ENCODE data around the gene TUBGCP6.

TUBGCP6 gene

DNA sequence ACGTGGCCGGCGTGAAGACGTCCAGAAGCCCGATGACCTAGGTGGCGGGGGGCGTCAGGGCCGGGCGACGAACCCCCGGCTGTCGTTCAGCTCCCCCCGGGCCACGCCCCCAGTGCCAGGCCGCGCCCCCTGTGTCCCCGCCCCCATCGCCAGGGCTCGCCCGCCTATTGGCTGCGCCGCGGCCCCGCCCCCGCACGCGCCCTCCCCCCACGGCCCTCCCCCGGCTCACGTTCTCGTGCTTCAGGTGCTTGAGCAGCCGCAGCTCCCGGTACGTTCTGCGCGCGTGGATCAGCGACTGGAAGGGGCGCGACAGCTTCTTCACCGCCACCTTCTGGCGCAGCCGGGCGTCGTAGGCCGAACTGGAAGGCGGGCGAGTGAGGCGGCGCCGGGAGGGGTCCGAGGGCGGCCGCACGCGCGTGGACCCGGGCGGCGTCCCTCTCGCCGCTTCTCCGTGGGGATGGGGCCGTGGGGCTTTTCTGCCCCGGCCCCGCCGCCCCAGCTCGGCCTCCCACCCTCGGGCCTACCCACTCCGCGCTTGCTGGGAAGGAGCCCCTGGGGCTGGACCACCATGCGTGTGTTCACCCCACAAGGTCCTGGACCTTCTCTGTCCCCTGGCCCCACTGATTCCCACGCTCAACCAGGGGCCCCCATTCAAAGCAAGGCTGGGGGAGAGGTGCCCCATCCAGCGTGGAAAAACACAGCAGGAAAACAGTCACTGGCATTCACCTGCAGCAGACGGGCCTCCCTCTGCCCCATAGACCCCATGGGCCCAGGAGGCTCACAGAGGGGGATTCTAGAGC lies 23.0 kb upstream of the TUBGCP6 start:
- H3K4me3 ChIP-seq (ENCODE audit: low read length) = peak overlapping the region; percentile 53
- H3K36me3 ChIP-seq (ENCODE audit: control insufficient read depth, low read length) = no peaks in the 10 kb centered on the region
- TF ChIP-seq, protein P1, sequence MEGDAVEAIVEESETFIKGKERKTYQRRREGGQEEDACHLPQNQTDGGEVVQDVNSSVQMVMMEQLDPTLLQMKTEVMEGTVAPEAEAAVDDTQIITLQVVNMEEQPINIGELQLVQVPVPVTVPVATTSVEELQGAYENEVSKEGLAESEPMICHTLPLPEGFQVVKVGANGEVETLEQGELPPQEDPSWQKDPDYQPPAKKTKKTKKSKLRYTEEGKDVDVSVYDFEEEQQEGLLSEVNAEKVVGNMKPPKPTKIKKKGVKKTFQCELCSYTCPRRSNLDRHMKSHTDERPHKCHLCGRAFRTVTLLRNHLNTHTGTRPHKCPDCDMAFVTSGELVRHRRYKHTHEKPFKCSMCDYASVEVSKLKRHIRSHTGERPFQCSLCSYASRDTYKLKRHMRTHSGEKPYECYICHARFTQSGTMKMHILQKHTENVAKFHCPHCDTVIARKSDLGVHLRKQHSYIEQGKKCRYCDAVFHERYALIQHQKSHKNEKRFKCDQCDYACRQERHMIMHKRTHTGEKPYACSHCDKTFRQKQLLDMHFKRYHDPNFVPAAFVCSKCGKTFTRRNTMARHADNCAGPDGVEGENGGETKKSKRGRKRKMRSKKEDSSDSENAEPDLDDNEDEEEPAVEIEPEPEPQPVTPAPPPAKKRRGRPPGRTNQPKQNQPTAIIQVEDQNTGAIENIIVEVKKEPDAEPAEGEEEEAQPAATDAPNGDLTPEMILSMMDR (IDR thresholded peaks at IDR 0.05; ENCODE audit: low read depth, low read length, poor library complexity, severe bottlenecking) = peak; percentile 43
- TF ChIP-seq EZH2phosphoT487 (IDR thresholded peaks at IDR 0.05; ENCODE audit: borderline replicate concordance, low read length) = no peak
- no peaks in the 10 kb centered on the region for H3K9me2 ChIP-seq (replicated peaks; ENCODE audit: control insufficient read depth, low read length)
- H3K9me3 ChIP-seq (ENCODE audit: control insufficient read depth, insufficient read depth, low read length) = no peaks in the 10 kb centered on the region
- H4K20me1 ChIP-seq (ENCODE audit: control insufficient read depth, insufficient read depth, low read depth, low read length) = peaks cover 5% of the 10 kb centered on the region; the same call in 1 of the 2 replicates
- H3K27ac ChIP-seq (ENCODE audit: low read depth, low read length) = no peak overlapping the region
- H3K79me2 ChIP-seq (ENCODE audit: control insufficient read depth, low read length) = no peaks in the 10 kb centered on the region
- H3F3A ChIP-seq (ENCODE audit: control insufficient read depth, insufficient read depth) = peaks cover 6% of the 10 kb centered on the region; the same call in 1 of the 2 replicates
- H3K4me2 ChIP-seq (ENCODE audit: low read length) = peak overlapping the region; percentile 74
- H3K27me3 ChIP-seq (ENCODE audit: control insufficient read depth, low read length) = 0 out of 2 replicates have a peak, but pooled peaks cover 3% of the 10 kb centered on the region
- H3K4me1 ChIP-seq (ENCODE audit: control insufficient read depth, low read length) = peaks cover 50% of the 10 kb centered on the region

DNA sequence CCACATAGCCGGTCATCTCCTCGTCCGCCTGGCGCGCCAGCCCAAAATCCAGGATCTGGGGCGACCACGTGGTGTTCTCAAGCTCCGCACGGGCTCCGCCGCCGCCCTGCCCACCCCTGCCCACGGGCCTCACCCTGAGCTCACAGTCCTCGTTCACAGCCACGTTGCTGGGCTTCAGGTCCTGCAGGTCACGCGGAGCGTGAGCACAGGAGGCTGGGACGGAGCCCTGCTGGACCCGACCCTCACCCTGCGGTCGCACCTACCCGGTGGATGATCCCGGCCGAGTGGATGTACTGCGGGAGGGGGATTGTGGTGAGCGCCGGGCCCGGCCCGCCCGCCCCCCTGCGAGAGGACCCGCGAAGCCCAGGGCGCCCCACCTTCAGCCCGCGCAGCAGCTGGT lies 22.2 kb upstream of the TUBGCP6 start:
- Histone ChIP-seq H3K27ac (ENCODE audit: low read depth, low read length) (no peak overlapping the region), H3K9me3 (ENCODE audit: control insufficient read depth, insufficient read depth, low read length) (no peaks in the 10 kb centered on the region), H3K79me2 (ENCODE audit: control insufficient read depth, low read length) (peaks cover 1% of the 10 kb centered on the region; the same call in 1 of the 2 replicates), H3K4me1 (ENCODE audit: control insufficient read depth, low read length) (peaks cover 56% of the 10 kb centered on the region), H3K9me2 (replicated peaks; ENCODE audit: control insufficient read depth, low read length) (no peaks in the 10 kb centered on the region), H4K20me1 (ENCODE audit: control insufficient read depth, insufficient read depth, low read depth, low read length) (0 out of 2 replicates have a peak, but pooled peaks cover 3% of the 10 kb centered on the region), H3K4me3 (ENCODE audit: low read length) (no peak overlapping the region), H3K36me3 (ENCODE audit: control insufficient read depth, low read length) (no peaks in the 10 kb centered on the region), H3K4me2 (ENCODE audit: low read length) (no peak overlapping the region; the same call in 1 of the 2 replicates), H3K27me3 (ENCODE audit: control insufficient read depth, low read length) (0 out of 2 replicates have a peak, but pooled peaks cover 3% of the 10 kb centered on the region), H3F3A (ENCODE audit: control insufficient read depth, insufficient read depth) (peaks cover 6% of the 10 kb centered on the region; the same call in 1 of the 2 replicates)
- TF ChIP-seq EZH2phosphoT487 (IDR thresholded peaks at IDR 0.05; ENCODE audit: borderline replicate concordance, low read length) = no peak
- TF ChIP-seq, protein P1 (IDR thresholded peaks at IDR 0.05; ENCODE audit: low read depth, low read length, poor library complexity, severe bottlenecking) = no peak

DNA sequence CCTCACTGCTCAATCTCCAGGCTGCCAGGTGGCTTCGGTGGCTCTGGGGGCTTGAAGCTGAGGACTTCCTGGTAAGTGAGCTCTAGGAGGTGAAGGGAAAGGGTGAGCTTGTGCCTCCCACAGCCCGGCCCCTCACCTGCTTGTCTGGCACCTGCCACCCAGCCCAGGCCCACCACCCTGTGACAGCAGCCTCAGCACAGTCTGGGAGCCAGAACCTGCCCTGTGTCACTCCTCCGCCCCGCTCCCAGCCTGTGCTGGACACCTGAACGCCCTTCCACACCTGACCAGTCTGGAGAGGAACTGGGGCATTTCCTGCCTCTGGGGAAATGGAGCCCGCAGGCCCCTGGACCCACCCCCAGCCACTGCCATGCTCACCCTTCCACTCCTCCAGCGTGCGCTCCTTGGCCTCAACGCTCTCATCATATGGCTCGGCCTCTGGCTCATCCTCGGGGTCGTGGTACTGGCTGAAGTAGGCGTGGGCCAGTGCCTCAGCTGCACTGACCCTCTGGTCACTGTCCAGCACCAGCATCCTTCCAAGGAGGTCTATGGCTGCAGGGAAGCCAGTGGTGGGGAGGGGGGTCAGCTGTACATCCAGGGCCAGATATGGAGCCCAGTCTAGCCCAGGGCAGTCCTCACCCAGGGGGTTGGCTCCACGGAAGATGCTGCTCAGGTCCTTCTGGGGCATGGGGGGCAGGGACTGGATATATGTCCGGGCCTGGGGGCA lies 20.3 kb upstream of the TUBGCP6 start:
- H3K9me2 ChIP-seq (replicated peaks; ENCODE audit: control insufficient read depth, low read length) = no peaks in the 10 kb centered on the region
- peaks cover 14% of the 10 kb centered on the region for H3K79me2 ChIP-seq (ENCODE audit: control insufficient read depth, low read length)
- H3K36me3 ChIP-seq (ENCODE audit: control insufficient read depth, low read length) = no peaks in the 10 kb centered on the region
- H3K4me3 ChIP-seq (ENCODE audit: low read length) = no peak overlapping the region
- 0 out of 2 replicates have a peak, but pooled peaks cover 3% of the 10 kb centered on the region for H4K20me1 ChIP-seq (ENCODE audit: control insufficient read depth, insufficient read depth, low read depth, low read length)
- peaks cover 49% of the 10 kb centered on the region for H3K4me1 ChIP-seq (ENCODE audit: control insufficient read depth, low read length)
- H3K4me2 ChIP-seq (ENCODE audit: low read length) = no peak overlapping the region
- H3K27me3 ChIP-seq (ENCODE audit: control insufficient read depth, low read length) = no peaks in the 10 kb centered on the region
- TF ChIP-seq, protein P1 (IDR thresholded peaks at IDR 0.05; ENCODE audit: low read depth, low read length, poor library complexity, severe bottlenecking) = no peak
- TF ChIP-seq EZH2phosphoT487 (IDR thresholded peaks at IDR 0.05; ENCODE audit: borderline replicate concordance, low read length) = no peak
- H3F3A ChIP-seq (ENCODE audit: control insufficient read depth, insufficient read depth) = no peaks in the 10 kb centered on the region
- no peak overlapping the region for H3K27ac ChIP-seq (ENCODE audit: low read depth, low read length)
- H3K9me3 ChIP-seq (ENCODE audit: control insufficient read depth, insufficient read depth, low read length) = no peaks in the 10 kb centered on the region
